Karpas-422 (cell line): Measurements from ENCODE around the gene TNFSF13. TPM values are rescaled to one million over a fixed set of nuclear protein-coding genes. Genes with fewer than 3 reads are reported as not detected.

Experiments used
- DNase-seq: peaks from one replicate; pipeline ENCODE4 v3.0.0-alpha.2; 2015
- H2AFZ ChIP-seq: fragments of 200-600 bp; sonication (generic); 2 replicates; pipeline ENCODE4 v1.6.1; 2014; ENCODE audit warnings: antibody characterized with exemption, low read length, mixed read lengths
- H3K27ac ChIP-seq: fragments of 200-600 bp; sonication (generic); 2 replicates; pipeline ENCODE4 v1.5.1; 2014; ENCODE audit warnings: mild to moderate bottlenecking, low read length, moderate library complexity
- H3K27me3 ChIP-seq: fragments of 200-600 bp; sonication (generic); 2 replicates; pipeline ENCODE4 v1.6.1; 2014; ENCODE audit warnings: low read length, mixed read lengths
- H3K36me3 ChIP-seq: fragments of 200-600 bp; sonication (generic); 2 replicates; pipeline ENCODE4 v1.6.1; 2014; ENCODE audit warnings: low read length, mixed read lengths; ENCODE audit not compliant: insufficient read depth
- H3K4me1 ChIP-seq: fragments of 200-600 bp; sonication (generic); 2 replicates; pipeline ENCODE4 v1.6.1; 2014; ENCODE audit warnings: mild to moderate bottlenecking, low read length, mixed read lengths
- H3K4me2 ChIP-seq: fragments of 200-600 bp; sonication (generic); 2 replicates; pipeline ENCODE4 v1.6.1; 2014; ENCODE audit warnings: low read length, low read depth, mild to moderate bottlenecking; ENCODE audit not compliant: poor library complexity, severe bottlenecking
- H3K4me3 ChIP-seq: fragments of 200-600 bp; sonication (generic); 2 replicates; pipeline ENCODE4 v1.5.1; 2014; ENCODE audit warnings: mild to moderate bottlenecking, antibody characterized with exemption, low read length, mixed read lengths
- H3K79me2 ChIP-seq: fragments of 200-600 bp; sonication (generic); 2 replicates; pipeline ENCODE4 v1.6.1; 2014; ENCODE audit warnings: mild to moderate bottlenecking, low read length, mixed read lengths
- H3K9ac ChIP-seq: fragments of 200-600 bp; sonication (generic); 2 replicates; pipeline ENCODE4 v1.6.0; 2014; ENCODE audit warnings: low read length
- H3K9me2 ChIP-seq: fragments of 200-600 bp; sonication (generic), shearing (Covaris generic); replicated peaks from 2 replicates; pipeline ENCODE4 v1.6.0; 2014; ENCODE audit warnings: mild to moderate bottlenecking, low read length, moderate library complexity; ENCODE audit not compliant: insufficient read depth
- H3K9me3 ChIP-seq: fragments of 300-700, 200-600 bp; sonication (generic); 2 replicates; pipeline ENCODE4 v1.6.1; 2014; ENCODE audit warnings: low read length, mixed read lengths
- H4K20me1 ChIP-seq: fragments of 200-600 bp; sonication (generic); 2 replicates; pipeline ENCODE4 v1.6.1; 2014; ENCODE audit warnings: mild to moderate bottlenecking, antibody characterized with exemption, low read length, low read depth; ENCODE audit not compliant: insufficient read depth
- total RNA-seq: library from RNA; depleted of rRNA; stranded (reverse); fragments of >200 nt; shearing (Covaris generic); gene quantifications from 2 replicates; pipeline ENCODE4 v1.2.3, GENCODE V29; 2014; ENCODE audit warnings: low replicate concordance

Gene TNFSF13
- total RNA-seq, 1 experiment from 2014 or later, result 4.0 TPM

DNA sequence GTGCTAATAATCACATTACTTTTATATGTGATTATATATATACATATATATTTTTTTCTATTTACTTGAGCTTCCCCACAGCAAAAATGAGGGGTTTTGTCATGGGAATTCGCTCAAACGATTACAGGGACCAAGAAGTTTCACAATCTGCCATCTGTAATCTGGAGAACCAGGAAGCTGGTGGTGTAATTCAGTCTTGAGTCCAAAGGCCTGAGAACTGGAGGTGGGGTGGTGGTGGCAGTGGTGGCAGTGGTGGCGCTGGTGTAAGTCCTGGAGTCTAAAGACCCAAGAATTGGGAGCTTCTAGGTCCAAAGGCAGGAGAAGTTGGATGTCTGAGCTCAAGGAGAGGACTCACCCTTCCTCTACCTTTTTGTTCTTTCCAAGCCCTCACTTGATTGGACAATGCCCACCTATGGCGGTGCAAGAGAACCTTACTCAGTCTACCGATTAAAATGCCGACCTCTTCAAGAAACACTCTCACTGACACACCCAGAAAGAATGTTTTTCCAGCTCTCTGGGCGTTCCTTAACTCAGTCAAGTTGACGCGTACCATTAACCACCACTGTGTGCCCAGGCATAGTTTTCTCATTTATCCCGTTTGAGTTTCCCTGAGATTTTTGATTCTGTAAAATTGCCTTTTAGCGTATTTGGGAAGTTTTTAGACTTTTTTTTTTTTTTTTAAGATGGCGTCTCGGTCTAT, 42.5 kb upstream of the TNFSF13 start:
- H3K36me3 ChIP-seq, result peaks cover 10% of the 10 kb centered on the region

DNA sequence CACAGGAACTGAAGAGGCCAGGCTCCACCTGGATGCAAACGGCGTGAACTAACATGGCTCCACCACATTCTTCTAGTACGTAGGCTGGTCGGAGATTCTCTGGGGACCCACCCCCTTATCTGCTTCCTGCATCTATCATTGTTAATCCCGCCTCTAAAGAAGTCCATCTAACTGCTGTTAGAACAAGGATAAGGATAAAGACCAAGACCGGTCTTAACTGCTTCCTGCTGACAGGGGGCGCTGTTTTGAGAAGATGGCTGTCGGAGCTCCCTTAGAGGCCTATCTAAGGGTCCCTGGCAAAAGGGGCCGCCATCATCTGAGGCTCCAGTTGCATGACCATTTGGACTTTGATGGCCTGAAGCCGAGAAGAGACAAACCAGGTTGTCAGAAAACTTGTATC, 35.5 kb upstream of the TNFSF13 start:
- DNase-seq, result peak; percentile 56

More for the DNA sequence above, 42.5 kb upstream of the TNFSF13 start:
- H3K4me3 ChIP-seq, result no peak overlapping the region
- no peak overlapping the region for H2AFZ ChIP-seq
- no peaks in the 10 kb centered on the region for H3K27me3 ChIP-seq
- H3K79me2 ChIP-seq, result no peaks in the 10 kb centered on the region
- H3K27ac ChIP-seq, result no peak overlapping the region
- no peak overlapping the region for H3K4me2 ChIP-seq
- H3K4me1 ChIP-seq, result no peaks in the 10 kb centered on the region
- H3K9ac ChIP-seq, result no peak overlapping the region
- no peaks in the 10 kb centered on the region for H3K9me2 ChIP-seq
- no peaks in the 10 kb centered on the region for H4K20me1 ChIP-seq
- no peaks in the 10 kb centered on the region for H3K9me3 ChIP-seq
- no peak for DNase-seq

DNA sequence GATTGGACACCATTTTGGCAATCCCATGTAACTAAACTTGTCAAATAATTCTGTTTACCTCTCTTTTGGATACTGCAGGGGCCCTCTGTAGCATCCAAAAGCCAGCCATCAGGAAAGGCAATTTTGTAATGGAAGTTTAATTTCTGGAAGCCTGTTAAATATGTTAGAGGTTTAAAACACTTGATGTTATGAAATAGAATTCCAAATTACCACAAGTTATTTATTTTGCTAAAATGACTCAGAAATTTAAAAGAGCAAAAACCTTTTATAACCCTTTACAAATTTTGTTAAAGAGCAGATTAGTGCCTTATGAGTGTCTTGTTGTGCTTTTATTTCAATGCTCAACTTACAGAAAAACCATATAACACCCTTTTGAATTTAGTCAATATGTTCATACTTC, 29.7 kb upstream of the TNFSF13 start:
- Histone ChIP-seq H3K27ac (no peak overlapping the region), H3K4me3 (no peak overlapping the region), H3K4me1 (no peaks in the 10 kb centered on the region), H3K27me3 (no peaks in the 10 kb centered on the region), H3K9ac (no peak overlapping the region), H3K9me2 (no peaks in the 10 kb centered on the region), H3K9me3 (peaks cover 7% of the 10 kb centered on the region), H3K36me3 (no peaks in the 10 kb centered on the region), H3K79me2 (no peaks in the 10 kb centered on the region), H3K4me2 (no peak overlapping the region), H4K20me1 (no peaks in the 10 kb centered on the region), H2AFZ (no peak overlapping the region)
- DNase-seq, result no peak

More for the DNA sequence above, 35.5 kb upstream of the TNFSF13 start:
- no peaks in the 10 kb centered on the region for H3K27me3 ChIP-seq
- H4K20me1 ChIP-seq, result no peaks in the 10 kb centered on the region
- H3K9me2 ChIP-seq, result no peaks in the 10 kb centered on the region
- H3K79me2 ChIP-seq, result no peaks in the 10 kb centered on the region
- no peaks in the 10 kb centered on the region for H3K36me3 ChIP-seq
- no peak overlapping the region for H3K9ac ChIP-seq
- H3K4me1 ChIP-seq, result no peaks in the 10 kb centered on the region
- H3K4me3 ChIP-seq, result no peak overlapping the region
- H3K9me3 ChIP-seq, result no peaks in the 10 kb centered on the region
- H3K4me2 ChIP-seq, result no peak overlapping the region
- H2AFZ ChIP-seq, result no peak overlapping the region
- H3K27ac ChIP-seq, result no peak overlapping the region

DNA sequence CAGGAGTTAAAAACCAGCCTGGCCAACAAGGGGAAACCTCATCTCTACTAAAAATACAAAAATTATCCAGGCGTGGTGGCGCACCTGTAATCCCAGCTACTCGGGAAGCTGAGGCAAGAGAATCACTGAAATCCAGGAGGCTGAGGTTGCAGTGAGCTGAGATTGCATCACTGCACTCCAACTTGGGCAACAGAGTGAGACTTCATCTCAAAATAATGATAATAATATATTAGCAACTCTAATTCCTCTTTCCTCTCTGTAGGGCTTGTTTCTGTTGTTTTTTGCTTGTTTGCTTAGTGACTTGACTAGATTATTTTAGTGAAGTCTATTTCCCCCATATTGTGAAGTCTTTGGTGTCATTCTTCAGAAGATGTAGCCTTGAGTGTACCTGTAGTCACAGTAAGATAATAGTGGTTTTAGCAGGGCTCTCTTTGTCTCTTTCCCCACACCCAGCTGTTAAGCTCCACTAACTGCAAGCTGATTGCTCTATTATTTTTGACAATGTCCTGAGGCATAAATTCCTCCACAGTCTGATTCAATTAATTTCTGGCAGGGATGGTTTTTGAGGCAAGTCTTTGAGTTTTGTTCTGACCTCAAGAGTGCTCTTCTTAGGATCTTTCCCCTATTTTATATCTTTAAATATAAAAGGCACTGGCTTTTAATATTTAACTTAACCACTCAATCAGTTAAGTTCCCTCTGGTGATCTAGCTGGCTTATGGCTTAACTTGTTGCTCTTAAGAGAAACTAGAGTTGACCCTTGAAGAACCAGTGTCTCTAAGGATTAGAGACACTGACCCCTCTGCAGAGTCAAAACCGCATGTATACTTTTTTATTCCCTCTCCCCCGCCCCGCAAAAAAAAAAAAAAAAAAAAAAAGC, 28.3 kb upstream of the TNFSF13 start:
- no peaks in the 10 kb centered on the region for H3K79me2 ChIP-seq
- no peak overlapping the region for H3K4me2 ChIP-seq
- H3K36me3 ChIP-seq, result no peaks in the 10 kb centered on the region
- no peak for DNase-seq
- H3K4me3 ChIP-seq, result no peak overlapping the region
- H2AFZ ChIP-seq, result no peak overlapping the region
- H3K9me3 ChIP-seq, result peaks cover 7% of the 10 kb centered on the region
- H3K9me2 ChIP-seq, result no peaks in the 10 kb centered on the region
- H4K20me1 ChIP-seq, result no peaks in the 10 kb centered on the region
- H3K27me3 ChIP-seq, result no peaks in the 10 kb centered on the region
- H3K4me1 ChIP-seq, result no peaks in the 10 kb centered on the region
- no peak overlapping the region for H3K9ac ChIP-seq
- no peak overlapping the region for H3K27ac ChIP-seq

DNA sequence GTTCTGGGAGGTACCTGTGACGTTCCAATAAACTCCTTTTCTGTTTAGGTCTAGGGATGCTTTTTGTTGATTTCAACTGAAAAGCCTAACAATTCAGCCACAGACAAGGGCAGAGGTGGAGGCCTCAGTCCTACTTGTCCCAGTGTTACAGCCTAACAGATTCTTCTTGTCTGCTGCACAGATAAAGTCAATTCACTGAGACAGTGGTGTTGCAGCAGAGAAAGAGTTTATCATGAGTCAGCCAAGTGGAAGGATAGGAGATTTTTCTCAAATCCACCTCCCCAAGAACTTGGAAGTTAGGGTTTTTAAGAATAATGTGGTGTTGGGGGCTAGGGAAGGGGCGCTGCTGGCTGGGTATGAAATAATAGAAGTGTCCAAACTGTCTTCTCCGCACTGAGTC, 20.5 kb upstream of the TNFSF13 start:
- no peaks in the 10 kb centered on the region for H3K79me2 ChIP-seq
- no peak overlapping the region for H2AFZ ChIP-seq
- no peaks in the 10 kb centered on the region for H3K9me2 ChIP-seq
- no peak for DNase-seq
- H3K27me3 ChIP-seq, result no peaks in the 10 kb centered on the region; the same call in 1 of the 2 replicates
- H3K9ac ChIP-seq, result no peak overlapping the region
- H3K27ac ChIP-seq, result no peak overlapping the region
- H4K20me1 ChIP-seq, result no peaks in the 10 kb centered on the region
- H3K4me1 ChIP-seq, result no peaks in the 10 kb centered on the region
- H3K36me3 ChIP-seq, result no peaks in the 10 kb centered on the region; the same call in 1 of the 2 replicates
- no peak overlapping the region for H3K4me3 ChIP-seq
- H3K4me2 ChIP-seq, result no peak overlapping the region
- peaks cover 6% of the 10 kb centered on the region; the same call in 1 of the 2 replicates for H3K9me3 ChIP-seq

DNA sequence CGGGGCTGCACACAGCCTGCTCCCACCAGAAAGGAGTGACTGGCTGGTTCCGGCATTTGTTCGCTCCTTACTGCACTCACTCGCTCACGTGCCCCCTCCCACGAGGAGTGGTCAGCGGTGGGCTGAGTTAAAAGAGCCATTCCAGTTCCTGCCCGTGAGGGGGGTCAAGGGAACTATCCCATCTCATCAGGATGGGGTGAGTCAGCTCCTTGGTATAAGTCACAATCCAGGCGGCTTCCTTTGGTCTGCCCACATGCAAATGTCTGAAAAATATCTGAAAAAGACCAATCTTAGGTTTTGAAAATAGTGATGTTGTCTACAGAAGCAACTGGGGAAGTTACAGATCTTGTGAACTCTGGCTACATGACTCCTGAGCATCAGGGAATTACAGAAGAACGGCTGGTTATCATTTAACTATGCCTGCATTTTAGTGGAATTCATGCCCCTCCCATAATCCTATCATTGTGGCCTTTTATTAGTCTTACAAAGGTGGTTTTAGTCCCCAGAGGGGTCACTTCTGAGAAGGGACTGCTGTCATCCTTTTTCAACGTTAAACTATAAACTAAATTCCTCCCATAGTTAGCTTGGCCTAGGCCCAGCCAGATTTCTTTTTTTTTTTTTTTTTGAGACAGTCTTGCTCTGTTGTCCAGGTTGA, 19.5 kb upstream of the TNFSF13 start:
- no peak overlapping the region for H3K4me3 ChIP-seq
- no peak overlapping the region for H3K4me2 ChIP-seq
- no peaks in the 10 kb centered on the region; the same call in 1 of the 2 replicates for H3K36me3 ChIP-seq
- no peaks in the 10 kb centered on the region for H3K79me2 ChIP-seq
- DNase-seq, result no peak
- no peaks in the 10 kb centered on the region for H3K4me1 ChIP-seq
- H4K20me1 ChIP-seq, result no peaks in the 10 kb centered on the region
- H3K27ac ChIP-seq, result no peak overlapping the region
- no peaks in the 10 kb centered on the region for H3K9me2 ChIP-seq
- no peak overlapping the region for H3K9ac ChIP-seq
- peaks cover 6% of the 10 kb centered on the region; the same call in 1 of the 2 replicates for H3K9me3 ChIP-seq
- H2AFZ ChIP-seq, result no peak overlapping the region
- H3K27me3 ChIP-seq, result no peaks in the 10 kb centered on the region; the same call in 1 of the 2 replicates

DNA sequence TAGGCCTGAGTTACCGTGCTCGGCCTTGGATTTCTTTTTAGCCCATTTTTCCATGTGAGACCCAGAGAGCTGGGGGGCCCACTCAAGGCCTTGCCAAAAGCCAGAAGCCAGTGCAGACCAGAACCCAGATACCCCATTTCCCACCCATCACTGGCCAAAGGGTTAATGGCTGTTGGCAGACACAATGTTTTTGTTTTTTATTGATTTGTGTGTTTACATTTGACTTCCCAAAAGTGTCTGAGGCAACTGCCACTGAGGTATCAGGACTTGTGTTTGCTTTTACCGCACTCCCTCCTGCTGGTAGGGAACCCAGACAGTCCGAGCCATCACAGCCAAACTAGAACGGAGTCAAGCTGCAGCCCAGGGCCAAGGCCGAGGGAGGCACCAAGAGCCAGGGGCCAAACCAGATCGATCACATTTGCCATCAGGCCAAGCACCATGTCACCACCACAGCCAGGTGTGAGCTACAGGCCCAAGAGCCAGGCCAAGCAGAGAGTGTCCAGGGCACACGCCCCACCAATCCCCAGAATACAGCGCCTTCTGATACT, 17.4 kb upstream of the TNFSF13 start:
- Histone ChIP-seq H4K20me1 (no peaks in the 10 kb centered on the region), H3K27me3 (no peaks in the 10 kb centered on the region; the same call in 1 of the 2 replicates), H3K27ac (no peak overlapping the region), H3K36me3 (no peaks in the 10 kb centered on the region; the same call in 1 of the 2 replicates), H3K4me2 (no peak overlapping the region), H3K4me1 (no peaks in the 10 kb centered on the region), H3K4me3 (no peak overlapping the region), H3K9me3 (peaks cover 6% of the 10 kb centered on the region; the same call in 1 of the 2 replicates), H2AFZ (no peak overlapping the region), H3K9ac (no peak overlapping the region), H3K79me2 (no peaks in the 10 kb centered on the region), H3K9me2 (no peaks in the 10 kb centered on the region)
- DNase-seq, result no peak
